NCI-H460 (cell line): ENCODE measurements around the gene RNF150. TPM values are rescaled to one million over a fixed set of nuclear protein-coding genes. Genes with fewer than 3 reads are reported as not detected.

ENCODE experiments used
- DNase-seq: peaks from one replicate; pipeline ENCODE4 v3.0.0-alpha.2; 2016; ENCODE audit warnings: low read depth; ENCODE audit errors: extremely low read depth
- total RNA-seq: library from RNA; depleted of rRNA; stranded (reverse); fragments of >200 nt; shearing (Covaris generic); gene quantifications from 2 replicates; pipeline ENCODE4 v1.2.3, GENCODE V29; 2014

The RNF150 gene
- total RNA-seq, 1 experiment from 2014 or later, result 0.40 TPM

DNA sequence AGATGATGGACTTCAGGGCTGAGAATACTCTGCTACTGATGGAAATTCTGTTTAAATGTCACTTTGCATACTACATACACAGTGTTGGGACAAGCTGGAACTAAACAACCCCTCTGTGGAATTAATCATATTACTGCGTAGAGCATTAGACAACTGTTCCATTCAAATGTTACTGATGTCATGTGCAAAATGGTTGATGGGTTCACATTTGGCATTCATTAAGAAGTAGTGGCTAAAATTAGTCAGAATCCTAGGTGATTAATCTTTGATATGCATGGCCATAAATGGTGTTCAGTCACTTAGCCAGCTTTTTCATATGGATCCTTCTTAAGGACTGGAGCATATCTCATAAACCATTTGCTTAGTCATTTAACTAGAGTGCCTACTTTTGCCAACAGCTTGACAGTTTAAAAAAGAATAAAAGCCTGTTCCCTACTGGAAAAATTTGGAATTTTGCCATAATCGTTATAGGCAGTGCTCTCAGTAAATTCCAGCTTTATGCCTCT is 105.2 kb downstream of the RNF150 start:
- DNase-seq, result no peak

DNA sequence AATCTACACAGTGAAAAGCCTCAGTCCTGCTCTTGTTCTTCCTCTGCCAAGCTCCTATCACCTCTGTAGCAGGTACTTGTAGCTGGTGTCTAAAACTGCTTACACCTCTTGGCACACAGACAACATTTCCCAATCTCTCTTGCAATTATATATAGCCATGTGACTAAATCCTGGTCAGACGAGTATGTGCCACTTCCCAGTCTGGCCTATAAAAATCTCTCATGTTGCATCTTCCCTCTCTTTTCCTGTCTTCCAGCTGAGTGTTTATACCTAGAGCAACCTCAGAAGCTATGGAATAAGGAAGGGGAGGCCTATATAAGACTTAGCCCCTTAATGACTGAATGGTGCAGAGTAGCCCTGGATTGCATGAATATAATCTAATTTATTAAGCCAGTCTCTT is 105.8 kb downstream of the RNF150 start:
- no peak for DNase-seq

DNA sequence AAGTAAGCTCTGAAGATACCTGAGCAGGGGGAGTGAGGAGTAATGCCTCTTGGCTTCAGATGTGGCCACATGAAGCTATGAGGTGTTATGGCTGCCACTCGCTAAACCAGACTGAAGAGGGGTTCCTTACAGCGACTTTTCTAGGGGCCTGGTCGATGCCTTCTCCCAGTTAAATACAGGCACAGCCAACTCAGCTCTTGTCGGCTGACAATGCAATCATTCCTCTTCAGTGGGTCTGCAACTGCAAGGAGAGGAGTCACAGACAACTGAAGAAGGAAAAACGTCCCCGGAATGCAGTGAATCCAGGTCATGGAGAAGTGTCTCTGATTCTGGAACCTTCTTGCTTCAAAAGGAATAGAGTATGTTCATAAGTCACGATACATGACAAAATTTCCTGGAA is 106.4 kb downstream of the RNF150 start:
- no peak for DNase-seq

DNA sequence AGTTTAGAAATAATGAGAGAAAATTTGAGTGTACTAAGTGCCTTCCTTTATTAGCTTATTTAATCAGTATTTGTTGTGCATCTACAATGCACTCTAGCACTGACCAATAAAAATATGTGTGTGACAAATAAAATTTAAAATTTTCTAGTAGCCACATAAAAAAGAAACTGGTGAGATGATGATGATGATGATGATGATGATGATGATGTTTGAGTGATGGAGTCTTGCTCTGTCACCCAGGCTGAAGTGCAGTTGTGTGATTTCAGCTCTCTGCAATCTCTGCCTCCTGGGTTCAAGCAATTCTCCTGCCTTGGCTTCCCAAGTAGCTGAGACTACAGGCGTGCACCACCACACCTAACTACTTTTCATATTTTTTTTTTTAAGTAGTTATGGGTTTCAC is 110.2 kb downstream of the RNF150 start:
- no peak for DNase-seq

DNA sequence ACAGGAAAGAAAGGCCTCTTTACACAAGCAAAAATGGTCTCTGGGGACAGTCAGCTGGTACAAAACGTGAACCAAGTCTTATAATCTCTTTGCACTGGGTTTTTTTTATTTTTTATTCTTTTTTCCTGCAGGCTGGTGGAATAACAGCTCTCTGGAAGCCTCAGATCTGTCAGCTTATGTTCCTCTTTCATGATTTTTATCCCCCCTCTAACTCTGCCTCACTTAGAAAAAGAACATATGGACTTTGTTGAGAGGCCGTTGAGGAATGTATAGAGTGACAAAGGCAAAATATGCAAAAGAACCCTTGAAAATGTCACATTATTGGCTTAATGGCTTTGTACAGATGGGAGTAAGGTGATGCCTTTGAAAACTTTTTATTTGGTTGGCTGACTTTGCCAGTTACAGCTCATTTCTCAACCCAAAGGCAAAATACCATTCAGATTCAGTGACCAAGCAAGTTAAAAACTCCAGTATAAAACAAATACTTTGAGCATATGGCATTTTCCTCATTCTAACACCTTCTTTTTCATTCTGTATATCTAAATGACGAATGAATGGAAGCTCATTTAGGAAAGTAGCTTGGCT is 111.1 kb downstream of the RNF150 start:
- no peak for DNase-seq

DNA sequence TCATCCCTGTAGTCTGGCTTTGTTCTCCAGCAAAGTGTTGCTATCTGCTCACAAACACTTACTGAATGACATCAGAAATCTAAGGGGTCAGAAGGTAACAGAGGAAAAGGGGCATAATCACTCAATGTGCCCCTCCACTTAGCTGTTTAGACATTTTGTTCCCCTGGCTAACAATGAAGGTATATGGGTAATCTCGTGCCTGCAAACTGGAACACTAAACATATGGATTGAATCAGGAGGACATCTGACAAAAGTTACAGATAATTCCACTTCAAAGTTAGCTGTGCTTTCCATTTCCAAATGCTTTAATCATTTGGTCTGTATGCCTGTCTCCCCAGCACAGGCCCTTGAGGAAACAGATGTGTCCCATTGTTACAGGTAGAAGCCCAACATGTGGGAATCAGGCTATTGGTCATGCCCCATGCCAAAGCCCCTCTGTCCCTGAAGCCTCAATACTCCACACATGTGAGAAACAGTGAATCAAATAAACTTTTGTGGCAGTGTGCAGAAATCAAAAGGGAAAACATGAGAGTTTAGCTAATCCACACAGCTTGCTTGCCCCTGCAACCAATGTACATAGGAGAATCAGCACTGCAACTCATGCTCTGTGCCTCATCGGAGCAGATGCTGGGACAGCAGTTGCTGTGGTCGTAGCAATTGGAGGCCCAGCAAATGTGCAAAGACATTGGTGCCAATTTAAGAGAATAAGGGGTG is 111.7 kb downstream of the RNF150 start:
- DNase-seq, result no peak

DNA sequence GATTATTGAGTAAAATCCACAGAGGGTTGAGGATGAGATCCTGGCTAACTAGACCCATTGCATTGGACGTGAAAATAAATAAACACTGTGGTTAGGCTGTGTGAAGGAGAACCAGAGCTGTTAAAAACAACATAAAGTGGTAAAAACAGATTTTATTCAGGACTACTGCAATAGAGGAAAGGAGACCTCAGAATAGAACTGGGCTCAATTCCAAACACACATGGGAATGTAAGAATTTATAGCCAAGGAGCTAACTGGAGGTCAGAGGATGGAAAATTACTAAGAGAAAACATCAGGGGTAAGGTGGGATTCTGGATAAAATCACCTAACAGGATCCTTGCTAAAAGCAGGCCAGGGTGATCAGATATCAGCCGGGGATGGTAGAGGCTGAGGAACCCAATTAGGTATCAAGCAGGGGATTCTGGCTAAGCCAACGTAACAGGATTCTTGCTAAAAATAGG is 112.4 kb downstream of the RNF150 start:
- DNase-seq, result no peak

DNA sequence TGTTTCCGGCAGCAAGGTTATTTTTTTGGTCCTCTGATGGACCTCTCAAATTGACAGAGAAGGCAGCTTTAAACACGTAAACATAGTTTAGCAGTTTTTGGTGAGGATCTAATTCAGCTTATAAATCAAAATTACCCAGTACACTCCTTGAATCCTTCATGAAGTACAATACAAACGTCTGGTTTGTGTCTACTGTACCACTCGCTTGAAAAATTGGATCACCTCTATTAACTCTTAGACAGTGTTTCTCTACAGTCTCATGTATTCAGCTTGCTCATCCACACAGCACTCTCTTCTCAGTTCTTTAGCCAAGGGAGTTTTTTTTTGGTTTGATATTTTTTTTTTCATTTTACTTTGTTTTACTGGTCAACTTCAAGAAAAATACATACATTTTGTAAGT is 113.5 kb downstream of the RNF150 start:
- DNase-seq, result no peak

DNA sequence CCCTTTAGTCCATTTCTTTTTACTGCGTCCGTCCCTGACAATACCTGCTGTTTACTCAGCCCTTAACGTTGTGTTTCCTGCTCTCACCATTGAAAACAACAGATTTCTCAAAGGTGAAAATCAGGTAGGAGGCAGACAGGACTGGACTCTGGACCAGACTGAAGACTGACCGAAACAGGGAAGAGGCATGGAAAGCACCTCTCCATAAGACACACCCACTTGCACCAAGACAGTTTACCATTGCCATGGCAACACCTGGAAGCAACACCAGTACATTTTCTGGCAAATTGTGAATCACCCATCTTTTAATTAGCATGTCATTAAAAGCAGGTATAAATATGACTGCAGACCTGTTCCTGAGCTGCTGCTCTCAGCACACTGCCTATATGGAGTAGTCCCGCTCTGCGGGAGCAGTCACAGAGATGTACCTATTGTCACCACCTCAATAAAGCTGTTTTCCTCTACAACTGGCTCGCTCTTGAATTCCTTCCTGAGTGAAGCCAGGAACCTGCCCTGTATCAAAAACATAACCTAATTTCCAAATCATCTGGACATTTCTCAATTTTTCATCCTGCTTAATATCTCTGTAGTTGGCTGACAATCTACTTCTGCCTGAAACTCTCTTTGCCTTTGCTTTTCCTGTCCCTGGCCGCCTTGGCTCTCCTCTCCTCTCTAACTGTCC is 117.0 kb downstream of the RNF150 start:
- no peak for DNase-seq

DNA sequence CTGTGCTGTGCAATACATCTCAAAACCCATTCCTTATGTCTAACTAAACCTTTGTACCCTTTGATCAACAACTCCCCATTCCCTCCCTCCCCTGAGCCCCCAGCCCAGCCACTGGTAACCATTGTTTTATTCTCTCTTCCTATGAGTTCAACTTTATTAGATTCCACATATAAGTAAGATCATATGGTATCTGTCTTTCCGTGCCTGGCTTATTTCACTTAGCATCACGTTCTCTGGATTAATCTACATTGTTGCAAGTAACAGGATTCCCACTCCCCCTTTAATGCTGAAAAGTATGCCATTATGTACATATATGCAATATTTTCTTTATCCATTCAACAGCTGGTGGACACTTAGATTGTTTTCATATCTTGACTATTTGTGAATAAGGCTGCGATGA is 119.4 kb downstream of the RNF150 start:
- DNase-seq, result no peak

DNA sequence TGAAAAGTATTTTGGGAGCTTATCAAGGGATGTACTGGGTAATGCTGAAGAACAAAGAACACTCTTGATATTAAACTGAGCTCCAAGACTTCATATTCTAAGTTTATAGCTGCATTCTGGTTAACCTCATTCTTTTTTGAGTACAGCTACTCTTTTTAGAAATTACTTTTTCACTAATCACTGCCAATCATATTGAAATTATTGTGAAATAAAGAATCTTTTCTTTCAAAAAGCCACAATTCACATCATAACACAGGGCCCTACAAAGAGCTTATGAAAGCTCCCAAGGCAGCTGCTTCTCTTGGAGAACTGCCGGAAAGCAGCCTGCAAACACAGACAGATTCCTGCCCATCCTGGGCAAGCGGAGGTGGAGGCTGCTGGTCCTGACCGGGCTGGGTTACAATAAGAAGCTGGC is 121.4 kb downstream of the RNF150 start:
- DNase-seq, result no peak

DNA sequence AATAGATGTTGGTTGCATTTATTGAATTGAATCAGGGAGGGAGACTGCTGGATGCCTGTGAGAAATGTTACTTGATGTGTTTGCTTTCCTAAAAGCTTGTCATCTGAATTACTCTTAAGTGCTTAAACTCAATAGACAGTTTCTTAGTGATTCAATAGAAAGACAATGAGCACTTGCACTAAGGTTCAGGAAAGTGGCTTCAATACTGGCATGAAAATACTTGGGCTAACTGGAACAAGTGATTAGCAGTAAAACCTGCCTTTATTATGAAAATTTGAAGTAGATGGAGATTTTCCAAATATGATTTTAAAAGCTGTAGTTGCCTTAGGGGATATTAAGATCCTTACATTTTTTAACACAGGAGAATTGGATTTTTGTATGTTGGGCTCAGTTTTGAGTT is 123.3 kb downstream of the RNF150 start:
- DNase-seq, result no peak

DNA sequence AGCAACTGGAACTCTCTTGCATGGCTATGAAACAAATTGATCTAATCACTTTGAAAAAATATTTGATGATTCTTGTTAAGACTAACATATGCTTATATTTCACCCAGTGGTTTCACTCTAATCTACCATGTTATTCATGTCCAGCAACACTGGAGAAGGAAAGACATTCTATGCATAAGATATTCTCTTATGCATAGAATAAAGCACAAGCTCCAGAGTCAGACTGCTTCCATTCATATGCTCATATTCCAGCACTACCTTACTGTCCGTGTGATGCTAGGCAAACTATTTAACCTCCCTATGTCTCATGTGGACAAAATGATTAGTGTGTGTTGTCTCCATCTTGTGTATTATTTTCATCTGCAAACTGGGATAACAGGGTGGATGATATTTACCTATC is 124.1 kb downstream of the RNF150 start:
- DNase-seq, result no peak

DNA sequence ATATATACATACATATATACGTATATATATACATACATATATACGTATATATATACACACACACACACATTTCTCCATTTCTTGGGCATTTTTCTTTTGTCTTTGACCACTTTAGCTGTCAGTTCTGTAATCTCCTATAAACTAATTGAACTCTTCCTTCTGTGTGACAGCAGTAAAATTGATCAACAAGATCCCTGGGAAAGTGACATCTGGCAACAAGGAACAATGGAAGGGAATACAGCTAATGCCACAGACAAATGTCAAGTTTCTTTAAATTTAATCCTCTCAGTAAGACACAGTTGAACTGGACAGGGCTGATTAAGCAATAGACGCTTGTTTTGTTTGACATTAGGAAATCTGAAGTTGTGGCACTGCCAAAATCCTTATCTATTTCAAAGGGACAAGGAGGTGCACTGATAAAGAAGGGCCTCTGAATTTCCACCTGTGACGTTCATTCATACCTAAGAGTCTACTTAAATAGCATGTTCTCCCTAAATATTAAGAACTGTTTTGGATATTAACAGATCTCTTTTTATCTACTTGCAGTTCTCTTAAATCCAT is 126.9 kb downstream of the RNF150 start:
- DNase-seq, result no peak

DNA sequence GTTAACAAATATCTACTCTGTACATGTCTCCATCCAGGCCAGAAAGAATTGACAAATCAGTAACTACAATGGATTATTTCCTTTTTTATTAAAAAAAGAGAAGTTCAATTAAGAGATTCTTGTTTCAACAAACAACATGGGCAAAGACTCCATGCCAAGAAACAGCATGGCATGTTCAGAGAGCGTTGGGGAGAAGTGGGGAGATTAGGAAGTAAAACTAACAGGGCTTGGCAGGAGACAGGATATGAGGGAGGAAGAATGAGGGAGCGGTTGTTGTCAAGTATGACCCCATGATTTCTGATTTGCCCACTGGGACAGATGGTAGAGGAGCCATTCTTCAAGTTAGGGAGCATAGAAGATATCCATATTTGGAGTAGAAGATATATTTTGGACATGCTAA is 128.4 kb downstream of the RNF150 start:
- DNase-seq, result no peak

DNA sequence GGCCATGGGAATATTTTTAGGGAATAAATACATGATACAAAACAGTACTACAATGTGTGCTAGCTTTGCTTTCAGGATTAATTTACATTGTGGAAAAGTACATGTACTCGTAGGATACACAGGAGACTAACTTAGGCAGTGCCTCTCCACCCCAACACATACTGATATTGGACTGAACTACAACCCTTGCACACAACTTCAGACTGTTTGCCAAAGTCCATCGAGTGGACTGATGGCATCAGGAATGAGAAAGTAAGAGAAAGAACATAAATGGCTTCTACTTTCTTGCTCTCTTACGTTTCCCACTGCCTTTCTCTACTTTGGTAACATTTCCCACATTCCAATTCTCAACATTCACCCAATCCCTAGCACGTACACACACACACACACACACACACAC is 130.1 kb downstream of the RNF150 start:
- DNase-seq, result no peak

DNA sequence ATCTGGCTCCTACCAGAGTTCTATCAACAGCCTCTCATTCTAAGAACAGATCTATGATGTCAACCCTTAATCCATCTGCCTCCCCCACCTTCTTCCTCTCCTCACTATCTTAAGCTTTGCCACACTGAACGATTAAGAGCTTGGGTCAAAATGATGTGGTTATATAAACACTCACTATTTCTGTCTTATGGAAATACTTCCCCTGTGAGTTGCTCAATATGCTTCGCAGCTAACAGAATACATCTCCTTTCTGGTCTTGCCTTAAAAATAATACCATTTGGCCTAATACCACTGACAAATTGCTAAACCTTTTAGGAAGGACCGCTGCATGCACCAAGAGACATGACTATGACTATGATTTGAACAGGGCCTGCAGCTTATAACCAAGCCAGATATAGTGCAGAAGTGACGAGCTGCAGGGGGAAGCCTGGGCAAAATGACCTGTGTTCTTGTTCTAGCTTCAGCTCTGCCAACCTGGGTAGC is 130.9 kb downstream of the RNF150 start:
- DNase-seq, result no peak

DNA sequence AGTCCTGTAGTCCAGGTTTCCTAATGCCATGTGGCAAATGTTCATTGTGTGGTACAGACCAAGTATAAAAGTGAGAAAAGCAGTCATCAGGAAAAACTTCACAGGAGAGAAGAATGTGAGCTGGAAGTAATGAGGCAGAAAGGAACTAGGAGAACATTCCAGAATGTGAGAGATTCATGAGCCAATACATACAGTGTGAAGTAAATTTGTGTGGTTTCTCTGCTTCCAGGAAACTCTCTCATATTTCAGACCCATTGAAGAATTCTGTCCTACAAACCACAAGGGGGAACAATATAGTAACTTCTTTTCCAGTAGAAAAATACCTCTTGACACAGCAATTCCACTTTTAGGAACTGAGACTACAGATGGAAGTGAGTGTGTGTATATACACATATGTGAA is 136.5 kb downstream of the RNF150 start:
- DNase-seq, result no peak

DNA sequence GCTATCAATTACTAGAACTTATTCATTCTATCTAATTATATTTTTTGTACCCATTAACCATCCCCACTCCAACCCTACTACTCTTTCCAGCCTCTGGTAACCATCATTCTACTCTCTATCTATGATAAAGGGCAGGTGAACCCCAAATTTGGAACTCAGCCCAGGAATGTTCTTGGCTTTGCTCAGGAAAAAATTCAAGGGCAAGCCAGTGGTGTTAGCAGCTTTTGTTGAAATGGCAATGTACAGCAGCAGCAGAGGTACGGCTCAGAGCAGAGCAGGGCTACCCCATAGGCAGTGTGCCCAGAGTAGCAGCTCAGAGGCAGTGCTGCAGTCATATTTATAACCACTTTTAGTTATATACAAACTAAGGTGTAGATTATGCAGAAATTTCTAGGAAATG is 138.2 kb downstream of the RNF150 start:
- no peak for DNase-seq

DNA sequence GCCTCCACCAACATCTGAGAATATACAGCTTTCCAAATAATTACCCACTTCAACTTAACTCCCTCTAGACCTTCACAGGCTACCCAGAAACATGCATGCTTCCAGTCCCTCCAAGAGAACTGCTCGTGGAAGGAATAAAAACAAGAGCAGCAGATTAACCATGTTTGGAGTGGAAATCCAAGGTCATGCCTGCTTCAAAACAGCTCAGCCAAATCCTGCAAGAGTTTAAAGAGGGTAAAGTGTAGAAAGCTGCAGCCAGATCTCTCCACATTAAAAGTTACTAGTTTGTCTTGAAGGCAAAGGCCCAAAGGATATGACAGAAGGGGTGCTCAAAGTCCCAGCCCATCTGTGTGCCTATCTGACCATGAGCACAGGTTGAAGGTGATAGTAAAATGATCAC is 139.3 kb downstream of the RNF150 start:
- no peak for DNase-seq

DNA sequence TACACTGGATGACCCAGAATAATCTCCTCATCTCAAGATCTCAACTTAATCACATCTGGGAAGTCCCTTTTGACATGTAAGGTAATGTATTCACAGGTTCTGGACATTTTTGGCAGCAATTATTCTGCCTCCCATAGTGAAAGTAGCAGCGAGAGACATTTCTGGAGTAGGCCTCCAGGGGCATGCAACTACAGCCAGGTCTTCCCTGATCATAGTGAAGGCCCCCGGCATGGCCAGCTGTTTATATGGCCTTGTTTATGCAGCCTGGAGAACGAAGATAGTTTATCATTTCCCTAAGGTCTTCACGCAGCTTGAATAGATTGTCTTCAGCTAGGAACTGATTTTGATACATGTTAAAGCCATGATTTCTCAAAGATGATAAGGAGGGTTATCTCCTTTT is 139.9 kb downstream of the RNF150 start:
- DNase-seq, result no peak
